SU-DHL-6 (cell line): ENCODE results near the gene ZCCHC7.
A peak's percentile ranks its signal among the peaks of the same experiment; 100 is the strongest.

Experiments used
- H2AFZ ChIP-seq: fragments of 200-600 bp; sonication (generic); 2 replicates; pipeline ENCODE4 v1.6.1; 2014; ENCODE audit warnings: low read depth, mild to moderate bottlenecking, moderate library complexity, mixed read lengths, antibody characterized with exemption, low read length; ENCODE audit not compliant: severe bottlenecking
- H3F3A ChIP-seq: fragments of 200-600 bp; shearing (Covaris generic); 2 replicates; pipeline ENCODE4 v1.6.0; 2016; ENCODE audit warnings: antibody characterized with exemption, mild to moderate bottlenecking; ENCODE audit not compliant: insufficient read depth
- H3K27ac ChIP-seq: fragments of 200-600 bp; sonication (generic); 2 replicates; pipeline ENCODE4 v1.5.1; 2016; ENCODE audit warnings: low read depth, mild to moderate bottlenecking, low read length, moderate library complexity, mixed read lengths
- H3K27me3 ChIP-seq: fragments of 200-600 bp; sonication (generic), shearing (Covaris generic); 2 replicates; pipeline ENCODE4 v1.6.0; 2014; ENCODE audit warnings: mild to moderate bottlenecking, low read length
- H3K36me3 ChIP-seq: fragments of 200-600 bp; sonication (generic); 2 replicates; pipeline ENCODE4 v1.6.1; 2014; ENCODE audit warnings: mild to moderate bottlenecking, low read length, mixed read lengths
- H3K4me2 ChIP-seq: fragments of 300-600, 200-600 bp; shearing (Covaris generic), sonication (generic); 2 replicates; pipeline ENCODE4 v1.6.0; 2014; ENCODE audit warnings: low read length, low read depth, mild to moderate bottlenecking; ENCODE audit not compliant: poor library complexity, severe bottlenecking
- H3K4me3 ChIP-seq: fragments of 200-600 bp; sonication (generic); 2 replicates; pipeline ENCODE4 v1.5.1; 2014; ENCODE audit warnings: antibody characterized with exemption, low read length, mild to moderate bottlenecking, mixed read lengths; ENCODE audit not compliant: insufficient read depth, poor library complexity, severe bottlenecking
- H3K79me2 ChIP-seq: fragments of 200-600 bp; sonication (generic); 2 replicates; pipeline ENCODE4 v1.6.1; 2014; ENCODE audit warnings: mild to moderate bottlenecking, low read length, moderate library complexity; ENCODE audit not compliant: insufficient read depth
- H3K9ac ChIP-seq: fragments of 200-600 bp; sonication (generic); 2 replicates; pipeline ENCODE4 v1.7.0; 2014; ENCODE audit warnings: mild to moderate bottlenecking, low read length
- H3K9me2 ChIP-seq: fragments of 200-600 bp; sonication (generic); replicated peaks from 2 replicates; pipeline ENCODE4 v1.6.1; 2014; ENCODE audit warnings: low read length; ENCODE audit not compliant: insufficient read depth
- H3K9me3 ChIP-seq: fragments of 200-600 bp; sonication (generic); 2 replicates; pipeline ENCODE4 v1.6.1; 2014; ENCODE audit warnings: low read length, mixed read lengths; ENCODE audit not compliant: insufficient read depth
- H4K20me1 ChIP-seq: fragments of 200-600 bp; sonication (generic); 2 replicates; pipeline ENCODE4 v1.6.1; 2014; ENCODE audit warnings: low read depth, mild to moderate bottlenecking, antibody characterized with exemption, low read length, moderate library complexity, mixed read lengths
- EZH2phosphoT487 ChIP-seq: fragments of 200-600 bp; sonication (generic), shearing (Covaris generic); conservative IDR thresholded peaks from 2 replicates; pipeline ENCODE4 v1.6.1; 2018; ENCODE audit warnings: mild to moderate bottlenecking, antibody characterized with exemption, low read length, moderate library complexity, mixed read lengths
- TF ChIP-seq, protein P1 (sequence below): fragments of 200-600 bp; sonication (generic); IDR thresholded peaks from one replicate; pipeline ENCODE4 v1.5.1; 2017; ENCODE audit warnings: antibody characterized with exemption, mild to moderate bottlenecking, low read length, moderate library complexity; ENCODE audit not compliant: insufficient read depth, poor library complexity, severe bottlenecking

The ZCCHC7 gene

DNA sequence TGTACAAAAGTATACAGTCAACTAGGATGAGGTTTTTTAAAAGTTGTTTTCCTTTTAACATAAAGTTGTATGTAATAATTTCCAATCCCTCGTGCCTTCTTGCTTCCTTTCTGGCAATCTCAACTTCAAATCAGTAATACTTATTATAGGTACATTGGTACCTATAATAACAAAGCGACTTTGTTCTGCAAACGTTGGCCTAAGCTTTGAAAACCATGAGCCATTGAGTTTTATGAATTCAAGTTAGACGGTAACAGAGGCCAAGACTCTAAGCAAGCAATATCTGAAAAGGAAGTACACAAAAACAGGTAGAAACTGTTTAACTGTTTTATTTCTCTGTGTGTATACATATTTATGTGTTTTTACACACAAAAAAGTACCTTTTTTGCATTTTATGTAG is 166.9 kb downstream of the ZCCHC7 start:
- peak overlapping the region; percentile 95 for H3K4me2 ChIP-seq
- peaks cover 97% of the 10 kb centered on the region for H3K79me2 ChIP-seq
- no peak overlapping the region for H2AFZ ChIP-seq
- no peak for TF ChIP-seq EZH2phosphoT487
- TF ChIP-seq, protein P1, sequence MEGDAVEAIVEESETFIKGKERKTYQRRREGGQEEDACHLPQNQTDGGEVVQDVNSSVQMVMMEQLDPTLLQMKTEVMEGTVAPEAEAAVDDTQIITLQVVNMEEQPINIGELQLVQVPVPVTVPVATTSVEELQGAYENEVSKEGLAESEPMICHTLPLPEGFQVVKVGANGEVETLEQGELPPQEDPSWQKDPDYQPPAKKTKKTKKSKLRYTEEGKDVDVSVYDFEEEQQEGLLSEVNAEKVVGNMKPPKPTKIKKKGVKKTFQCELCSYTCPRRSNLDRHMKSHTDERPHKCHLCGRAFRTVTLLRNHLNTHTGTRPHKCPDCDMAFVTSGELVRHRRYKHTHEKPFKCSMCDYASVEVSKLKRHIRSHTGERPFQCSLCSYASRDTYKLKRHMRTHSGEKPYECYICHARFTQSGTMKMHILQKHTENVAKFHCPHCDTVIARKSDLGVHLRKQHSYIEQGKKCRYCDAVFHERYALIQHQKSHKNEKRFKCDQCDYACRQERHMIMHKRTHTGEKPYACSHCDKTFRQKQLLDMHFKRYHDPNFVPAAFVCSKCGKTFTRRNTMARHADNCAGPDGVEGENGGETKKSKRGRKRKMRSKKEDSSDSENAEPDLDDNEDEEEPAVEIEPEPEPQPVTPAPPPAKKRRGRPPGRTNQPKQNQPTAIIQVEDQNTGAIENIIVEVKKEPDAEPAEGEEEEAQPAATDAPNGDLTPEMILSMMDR: no peak
- no peaks in the 10 kb centered on the region for H3K9me2 ChIP-seq
- peak overlapping the region; percentile 14 for H3K9ac ChIP-seq
- H3K27me3 ChIP-seq: no peaks in the 10 kb centered on the region
- H3K27ac ChIP-seq: peak overlapping the region; percentile 98
- H3F3A ChIP-seq: peaks cover 92% of the 10 kb centered on the region
- peak overlapping the region; percentile 8 for H3K4me3 ChIP-seq
- no peaks in the 10 kb centered on the region for H4K20me1 ChIP-seq
- no peaks in the 10 kb centered on the region for H3K9me3 ChIP-seq
- H3K36me3 ChIP-seq: peaks cover 9% of the 10 kb centered on the region

DNA sequence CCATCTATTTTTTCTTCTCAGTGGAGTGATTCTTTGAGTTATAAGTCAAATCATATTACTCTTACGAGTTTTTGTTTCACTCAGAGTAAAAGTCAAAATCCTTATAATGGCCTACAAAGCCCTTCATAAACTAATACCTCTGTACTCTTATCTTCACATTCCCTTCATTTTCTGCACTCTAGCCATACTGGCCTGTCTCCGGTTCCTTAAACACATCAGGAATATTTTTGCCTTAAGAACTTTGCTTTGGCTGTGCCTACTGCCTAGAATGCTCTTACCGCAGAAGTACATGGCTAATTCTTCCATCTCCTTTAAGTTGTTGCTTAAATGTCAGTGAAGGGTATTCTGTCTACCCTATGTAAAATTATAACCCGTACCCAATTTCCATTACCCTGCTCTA is 169.3 kb downstream of the ZCCHC7 start:
- peak overlapping the region; percentile 95 for H3K4me2 ChIP-seq
- peaks cover 92% of the 10 kb centered on the region for H3K79me2 ChIP-seq
- TF ChIP-seq EZH2phosphoT487: no peak
- TF ChIP-seq, protein P1: no peak
- H3K27ac ChIP-seq: peak overlapping the region; percentile 98
- no peaks in the 10 kb centered on the region for H4K20me1 ChIP-seq
- H3K9ac ChIP-seq: peak overlapping the region; percentile 58
- peak overlapping the region; percentile 30 for H3K4me3 ChIP-seq
- H3F3A ChIP-seq: peaks cover 92% of the 10 kb centered on the region
- no peaks in the 10 kb centered on the region for H3K9me2 ChIP-seq
- no peak overlapping the region for H2AFZ ChIP-seq
- no peaks in the 10 kb centered on the region for H3K9me3 ChIP-seq
- H3K27me3 ChIP-seq: no peaks in the 10 kb centered on the region
- H3K36me3 ChIP-seq: peaks cover 9% of the 10 kb centered on the region

DNA sequence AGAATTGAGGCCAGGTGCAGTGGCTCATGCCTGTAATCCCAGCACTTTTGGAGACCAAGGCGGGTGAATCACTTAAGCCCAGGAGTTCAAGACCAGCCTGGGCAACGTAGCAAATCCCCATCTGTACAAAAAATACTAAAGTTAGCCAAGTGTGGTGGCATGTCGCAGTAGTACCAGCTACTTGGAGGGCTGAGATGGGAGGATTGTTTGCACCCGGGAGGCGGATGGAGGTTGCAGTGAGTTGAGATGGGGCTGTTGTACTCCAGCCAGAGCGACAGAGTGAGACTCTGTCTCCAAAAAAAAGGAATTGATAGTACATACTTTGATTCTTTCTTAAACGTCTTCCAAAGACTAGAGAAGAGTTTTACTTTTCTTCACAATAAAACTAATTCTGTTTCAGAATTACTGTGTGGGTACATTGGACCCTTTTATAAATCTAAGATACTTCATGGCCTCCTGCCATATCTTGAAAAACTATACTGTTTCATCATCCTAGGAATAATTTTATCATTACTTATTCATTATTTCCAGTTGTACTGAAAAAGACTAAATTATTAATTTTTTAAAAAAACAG is 170.1 kb downstream of the ZCCHC7 start:
- Histone ChIP-seq H2AFZ (no peak overlapping the region), H3K9ac (peak overlapping the region; percentile 58), H3F3A (peaks cover 92% of the 10 kb centered on the region), H3K79me2 (peaks cover 92% of the 10 kb centered on the region), H3K36me3 (peaks cover 9% of the 10 kb centered on the region), H3K9me2 (no peaks in the 10 kb centered on the region), H3K27ac (peak overlapping the region; percentile 98), H3K4me3 (peak overlapping the region; percentile 30), H3K9me3 (no peaks in the 10 kb centered on the region), H3K4me2 (peak overlapping the region; percentile 95), H3K27me3 (no peaks in the 10 kb centered on the region), H4K20me1 (no peaks in the 10 kb centered on the region)
- TF ChIP-seq, protein P1: no peak
- TF ChIP-seq EZH2phosphoT487: no peak
